GM12878 (cell line): ENCODE measurements around the gene BBS9. TPM values are rescaled to one million over a fixed set of nuclear protein-coding genes. Genes with fewer than 3 reads are reported as not detected.

Experiments
- ATAC-seq: fragments of 200-7000 bp; cut with Tn5 transposase; 3 replicates; pipeline ENCODE4 v1.9.1; 2020; ENCODE audit warnings: mild to moderate bottlenecking, moderate library complexity
- BruUV-seq: library from RNA; stranded (reverse); fragments of 400-500 nt; replicated peaks from 2 replicates; lab custom pipeline; 2021; lab: Mats Ljungman, UMichigan
- CTCF ChIA-PET: fragments of 300-600 bp; sonication (Branson Sonifier 250); formaldehyde crosslinking; extraction: SDS; loops from one replicate; lab custom pipeline; 2021; ENCODE audit warnings: inconsistent platforms; lab: Yijun Ruan, JAX
- POLR2A ChIA-PET: fragments of 350-600 bp; formaldehyde crosslinking; extraction: SDS; loops from one replicate; lab custom pipeline; 2021; ENCODE audit warnings: inconsistent platforms; lab: Charles Lee
- RAD21 ChIA-PET: fragments of 300-600 bp; sonication (Branson Sonifier 250); formaldehyde crosslinking; loops from one replicate; lab custom pipeline; 2023; ENCODE audit warnings: antibody characterized with exemption; ENCODE audit not compliant: unreplicated experiment; lab: Charles Lee
- SMC1A ChIA-PET: fragments of 300-600 bp; sonication (Branson Sonifier 250); formaldehyde crosslinking; loops from one replicate; lab custom pipeline; 2023; ENCODE audit not compliant: unreplicated experiment, uncharacterized antibody; lab: Charles Lee
- DNase-seq: peaks from one replicate; pipeline ENCODE4 v3.0.0-alpha.2; 2011; ENCODE audit warnings: low read depth, low spot score
- FAIRE-seq: peaks from 3 replicates; lab custom pipeline; 2011; peaks lifted over from hg19 to GRCh38; lab: Jason Lieb, UNC
- H2AFZ ChIP-seq: 2 replicates; pipeline ENCODE4 v1.6.0; 2011; ENCODE audit warnings: low read depth, low read length, control low read depth; ENCODE audit not compliant: control insufficient read depth
- H3K27ac ChIP-seq: 2 replicates; pipeline ENCODE4 v1.5.1; 2011; ENCODE audit warnings: control low read depth; ENCODE audit not compliant: control insufficient read depth, insufficient read depth
- H3K27me3 ChIP-seq, 2 experiments: replicated peaks in 1 of 2; 2 replicates each; pipeline versions ENCODE4 v1.6.0 to v1.6.1; 2011; ENCODE audit warnings: low read length in 1 of 2; ENCODE audit not compliant: control insufficient read depth in 2 of 2, insufficient read depth in 2 of 2
- H3K36me3 ChIP-seq, 2 experiments: 2 replicates each; pipeline ENCODE4 v1.5.1; 2011; ENCODE audit warnings: low read length in 1 of 2; ENCODE audit not compliant: control insufficient read depth in 2 of 2, insufficient read depth in 2 of 2
- H3K4me1 ChIP-seq: 2 replicates; pipeline ENCODE4 v1.6.1; 2011; ENCODE audit warnings: mild to moderate bottlenecking, low read length, moderate library complexity, mixed read lengths; ENCODE audit not compliant: control insufficient read depth, insufficient read depth
- H3K4me2 ChIP-seq: 2 replicates; pipeline ENCODE4 v1.6.0; 2011; ENCODE audit warnings: control low read depth; ENCODE audit not compliant: control insufficient read depth, insufficient read depth
- H3K4me3 ChIP-seq: fragments of 200-600 bp; sonication (generic); 2 replicates; pipeline ENCODE4 v1.5.1; 2016
- H3K79me2 ChIP-seq: 2 replicates; pipeline ENCODE4 v1.6.0; 2011; ENCODE audit warnings: low read length; ENCODE audit not compliant: control insufficient read depth, insufficient read depth
- H3K9ac ChIP-seq: 2 replicates; pipeline ENCODE4 v1.8.0; 2011; ENCODE audit warnings: low read length, control low read depth, mixed read lengths; ENCODE audit not compliant: control insufficient read depth, insufficient read depth
- H3K9me3 ChIP-seq: replicated peaks from 3 replicates; pipeline ENCODE4 v1.5.1; 2011; ENCODE audit warnings: mild to moderate bottlenecking, low read length; ENCODE audit not compliant: control insufficient read depth, insufficient read depth
- H4K20me1 ChIP-seq: 2 replicates; pipeline ENCODE4 v1.6.0; 2011; ENCODE audit not compliant: control insufficient read depth, insufficient read depth
- BMI1 ChIP-seq: fragments of 450-650 bp; IDR thresholded peaks from 2 replicates; pipeline ENCODE4 v1.6.1; 2016; ENCODE audit warnings: mild to moderate bottlenecking, moderate library complexity, borderline replicate concordance
- GATAD2B ChIP-seq: fragments of 450-650 bp; conservative IDR thresholded peaks from 2 replicates; pipeline ENCODE4 v1.6.1; 2017; ENCODE audit warnings: low read depth, mild to moderate bottlenecking, moderate library complexity
- IKZF2 ChIP-seq, 2 experiments: fragments of 450-650 bp; IDR thresholded peaks; 2 replicates each; pipeline ENCODE4 v1.6.1; 2017; ENCODE audit warnings: mild to moderate bottlenecking in 2 of 2, moderate library complexity in 2 of 2
- IRF4 ChIP-seq: IDR thresholded peaks from 2 replicates; pipeline ENCODE4 v1.6.1; 2011; ENCODE audit warnings: low read depth, low read length
- KLF5 ChIP-seq: fragments of 450-650 bp; IDR thresholded peaks from 2 replicates; pipeline ENCODE4 v1.6.1; 2014; ENCODE audit warnings: mild to moderate bottlenecking; ENCODE audit not compliant: partially characterized antibody
- NR2F1 ChIP-seq: fragments of 450-650 bp; conservative IDR thresholded peaks from 2 replicates; pipeline ENCODE4 v1.6.1; 2017; ENCODE audit warnings: mild to moderate bottlenecking
- RAD21 ChIP-seq: IDR thresholded peaks from 2 replicates; pipeline ENCODE4 v1.6.1; 2011; ENCODE audit warnings: mild to moderate bottlenecking, low read depth, low read length, moderate library complexity; ENCODE audit not compliant: insufficient read depth
- SREBF2 ChIP-seq: IDR thresholded peaks from 2 replicates; pipeline ENCODE4 v1.6.1; 2012; ENCODE audit warnings: mild to moderate bottlenecking, low read length
- STAT3 ChIP-seq: IDR thresholded peaks from 2 replicates; pipeline ENCODE4 v1.6.1; 2011; ENCODE audit warnings: low read depth, low read length, improper control_type of control experiment
- TCF3 ChIP-seq: IDR thresholded peaks from 2 replicates; pipeline ENCODE4 v1.6.1; 2012; ENCODE audit warnings: low read depth, mild to moderate bottlenecking, low read length, borderline replicate concordance; ENCODE audit not compliant: insufficient read depth
- ZNF687 ChIP-seq: fragments of 450-650 bp; IDR thresholded peaks from 2 replicates; pipeline ENCODE4 v1.6.1; 2017; ENCODE audit warnings: mild to moderate bottlenecking, moderate library complexity
- WGBS: methylation state at CpG from one replicate; pipeline ENCODE4 v1.1.6; 2016; ENCODE audit warnings: low lambda C conversion rate; ENCODE audit not compliant: insufficient replicate concordance, insufficient coverage; ENCODE audit errors: missing lambda C conversion rate; 5-methylcytosine and 5-hydroxymethylcytosine counted together
- in situ Hi-C: fragments of 300-500 bp; cut with MboI; formaldehyde crosslinking; loops from 9 replicates; pipeline ENCODE4 v1.14.3; 2018; ENCODE audit warnings: mixed read lengths
- intact Hi-C: fragments of 100-400 bp; cut with micrococcal nuclease; formaldehyde crosslinking; loops from one replicate; pipeline ENCODE4 v1.14.2; 2022; ENCODE audit not compliant: unreplicated experiment
- polyA plus RNA-seq, 11 experiments: library from polyadenylated mRNA; depleted of rRNA in 4 of 11; unstranded in 6 of 11; stranded (reverse) in 5 of 11; fragments of >200 nt; fragmentation: Nextera tagmentation in 4 of 11; fragmentation: Illumina TruSeq in 1 of 11; extraction: Ambion mirVana in 4 of 11; extraction: Trizol in 1 of 11; gene quantifications; 1 replicate in 1 of 11; 2 replicates in 10 of 11; pipeline versions ENCODE4 v1.2.1 to v1.2.3, GENCODE V29; 2011 to 2016; ENCODE audit warnings: inconsistent platforms in 2 of 11, missing spikeins in 2 of 11, low read depth in 1 of 11
- total RNA-seq, 4 experiments: library from RNA; depleted of rRNA in 3 of 4; stranded (reverse); fragments of >200 nt in 3 of 4; fragmentation: Illumina TruSeq in 1 of 4; extraction: Trizol in 1 of 4; gene quantifications; 2 replicates each; pipeline versions ENCODE4 v1.2.1 to v1.2.3, GENCODE V29; 2013 to 2021
- TF ChIP-seq, protein P1 (sequence below): fragments of 450-650 bp; IDR thresholded peaks from 2 replicates; pipeline ENCODE4 v1.6.1; 2017; ENCODE audit warnings: mild to moderate bottlenecking, moderate library complexity
- TF ChIP-seq, protein P2 (sequence below): fragments of 450-650 bp; conservative IDR thresholded peaks from 2 replicates; pipeline ENCODE4 v1.6.1; 2017; ENCODE audit warnings: mild to moderate bottlenecking, moderate library complexity

BBS9 gene
- total and polyA plus RNA-seq, 10 of the 15 experiments (the other 5 are each of a cell fraction or from before 2014, with no cell fraction given): 1.2 to 5.6 (median 2.3) TPM

DNA sequence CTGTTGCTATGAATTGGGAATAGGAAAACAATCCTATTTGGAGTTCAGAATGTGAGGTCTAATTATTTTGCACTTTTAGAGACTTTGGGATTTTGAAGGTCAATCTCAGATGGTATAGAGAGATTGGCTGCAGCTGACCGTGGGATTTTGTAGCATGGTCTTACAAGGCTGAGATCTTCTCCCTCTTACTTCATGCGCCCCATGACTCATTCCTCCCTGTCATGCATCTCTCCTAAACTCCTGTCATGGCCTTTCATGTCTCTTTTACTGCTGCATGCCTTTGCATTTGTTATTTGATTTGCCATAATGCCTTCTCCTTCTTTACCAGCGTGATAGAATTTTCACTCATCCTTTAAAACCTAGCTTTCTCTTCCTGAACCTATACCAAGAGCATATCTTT lies 133.1 kb downstream of the BBS9 start:
- H3K9me3 ChIP-seq: no peaks in the 10 kb centered on the region
- no peak for FAIRE-seq
- ChIA-PET CTCF (no interaction called here), POLR2A (interaction anchor here (0.6 kb wide), 1 partner anchor 111 kb away, joined by 3 read pairs; no protein-coding TSS in a partner anchor), SMC1A (interaction anchor here (1.7 to 2.7 kb wide), 2 partner anchors 9 to 14 kb away, joined by 5 to 8 read pairs; no protein-coding TSS in a partner anchor), RAD21 (no interaction called here)
- no peak overlapping the region for H3K9ac ChIP-seq
- H3K4me2 ChIP-seq: no peak overlapping the region
- H3K27ac ChIP-seq: no peak overlapping the region
- no peaks in the 10 kb centered on the region; the same call in 1 of the 2 replicates for H3K4me1 ChIP-seq
- no peak overlapping the region for H2AFZ ChIP-seq
- BruUV-seq: no TSS peak
- no peak for ATAC-seq
- 92% methylated on average over 3 of the region's 3 CpGs for WGBS
- in situ Hi-C loops: no loop called here
- H3K36me3 ChIP-seq: no peaks in the 10 kb centered on the region
- intact Hi-C loops: no loop called here
- DNase-seq: no peak
- no peaks in the 10 kb centered on the region for H3K27me3 ChIP-seq
- no peak overlapping the region for H3K4me3 ChIP-seq
- no peaks in the 10 kb centered on the region for H3K79me2 ChIP-seq
- H4K20me1 ChIP-seq: no peaks in the 10 kb centered on the region
- TF ChIP-seq NR2F1 (no peak), ZNF687 (no peak), IKZF2 (IDR thresholded peaks at IDR 0.05) (no peak), SREBF2 (no peak), BMI1 (no peak), STAT3 (no peak), GATAD2B (no peak), TCF3 (no peak), KLF5 (no peak), IRF4 (no peak), RAD21 (no peak)
- TF ChIP-seq, protein P1, sequence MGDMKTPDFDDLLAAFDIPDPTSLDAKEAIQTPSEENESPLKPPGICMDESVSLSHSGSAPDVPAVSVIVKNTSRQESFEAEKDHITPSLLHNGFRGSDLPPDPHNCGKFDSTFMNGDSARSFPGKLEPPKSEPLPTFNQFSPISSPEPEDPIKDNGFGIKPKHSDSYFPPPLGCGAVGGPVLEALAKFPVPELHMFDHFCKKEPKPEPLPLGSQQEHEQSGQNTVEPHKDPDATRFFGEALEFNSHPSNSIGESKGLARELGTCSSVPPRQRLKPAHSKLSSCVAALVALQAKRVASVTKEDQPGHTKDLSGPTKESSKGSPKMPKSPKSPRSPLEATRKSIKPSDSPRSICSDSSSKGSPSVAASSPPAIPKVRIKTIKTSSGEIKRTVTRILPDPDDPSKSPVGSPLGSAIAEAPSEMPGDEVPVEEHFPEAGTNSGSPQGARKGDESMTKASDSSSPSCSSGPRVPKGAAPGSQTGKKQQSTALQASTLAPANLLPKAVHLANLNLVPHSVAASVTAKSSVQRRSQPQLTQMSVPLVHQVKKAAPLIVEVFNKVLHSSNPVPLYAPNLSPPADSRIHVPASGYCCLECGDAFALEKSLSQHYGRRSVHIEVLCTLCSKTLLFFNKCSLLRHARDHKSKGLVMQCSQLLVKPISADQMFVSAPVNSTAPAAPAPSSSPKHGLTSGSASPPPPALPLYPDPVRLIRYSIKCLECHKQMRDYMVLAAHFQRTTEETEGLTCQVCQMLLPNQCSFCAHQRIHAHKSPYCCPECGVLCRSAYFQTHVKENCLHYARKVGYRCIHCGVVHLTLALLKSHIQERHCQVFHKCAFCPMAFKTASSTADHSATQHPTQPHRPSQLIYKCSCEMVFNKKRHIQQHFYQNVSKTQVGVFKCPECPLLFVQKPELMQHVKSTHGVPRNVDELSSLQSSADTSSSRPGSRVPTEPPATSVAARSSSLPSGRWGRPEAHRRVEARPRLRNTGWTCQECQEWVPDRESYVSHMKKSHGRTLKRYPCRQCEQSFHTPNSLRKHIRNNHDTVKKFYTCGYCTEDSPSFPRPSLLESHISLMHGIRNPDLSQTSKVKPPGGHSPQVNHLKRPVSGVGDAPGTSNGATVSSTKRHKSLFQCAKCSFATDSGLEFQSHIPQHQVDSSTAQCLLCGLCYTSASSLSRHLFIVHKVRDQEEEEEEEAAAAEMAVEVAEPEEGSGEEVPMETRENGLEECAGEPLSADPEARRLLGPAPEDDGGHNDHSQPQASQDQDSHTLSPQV: no peak
- TF ChIP-seq, protein P2, sequence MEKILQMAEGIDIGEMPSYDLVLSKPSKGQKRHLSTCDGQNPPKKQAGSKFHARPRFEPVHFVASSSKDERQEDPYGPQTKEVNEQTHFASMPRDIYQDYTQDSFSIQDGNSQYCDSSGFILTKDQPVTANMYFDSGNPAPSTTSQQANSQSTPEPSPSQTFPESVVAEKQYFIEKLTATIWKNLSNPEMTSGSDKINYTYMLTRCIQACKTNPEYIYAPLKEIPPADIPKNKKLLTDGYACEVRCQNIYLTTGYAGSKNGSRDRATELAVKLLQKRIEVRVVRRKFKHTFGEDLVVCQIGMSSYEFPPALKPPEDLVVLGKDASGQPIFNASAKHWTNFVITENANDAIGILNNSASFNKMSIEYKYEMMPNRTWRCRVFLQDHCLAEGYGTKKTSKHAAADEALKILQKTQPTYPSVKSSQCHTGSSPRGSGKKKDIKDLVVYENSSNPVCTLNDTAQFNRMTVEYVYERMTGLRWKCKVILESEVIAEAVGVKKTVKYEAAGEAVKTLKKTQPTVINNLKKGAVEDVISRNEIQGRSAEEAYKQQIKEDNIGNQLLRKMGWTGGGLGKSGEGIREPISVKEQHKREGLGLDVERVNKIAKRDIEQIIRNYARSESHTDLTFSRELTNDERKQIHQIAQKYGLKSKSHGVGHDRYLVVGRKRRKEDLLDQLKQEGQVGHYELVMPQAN: no peak
